HG03521 (cell line): ENCODE results near the gene HOXC6.

Source experiments
- ATAC-seq: cut with Tn5 transposase; IDR thresholded peaks from one replicate; pipeline ENCODE4 v1.9.1; 2021; ENCODE audit warnings: mild to moderate bottlenecking, moderate library complexity; ENCODE audit not compliant: unreplicated experiment

Gene HOXC6

DNA sequence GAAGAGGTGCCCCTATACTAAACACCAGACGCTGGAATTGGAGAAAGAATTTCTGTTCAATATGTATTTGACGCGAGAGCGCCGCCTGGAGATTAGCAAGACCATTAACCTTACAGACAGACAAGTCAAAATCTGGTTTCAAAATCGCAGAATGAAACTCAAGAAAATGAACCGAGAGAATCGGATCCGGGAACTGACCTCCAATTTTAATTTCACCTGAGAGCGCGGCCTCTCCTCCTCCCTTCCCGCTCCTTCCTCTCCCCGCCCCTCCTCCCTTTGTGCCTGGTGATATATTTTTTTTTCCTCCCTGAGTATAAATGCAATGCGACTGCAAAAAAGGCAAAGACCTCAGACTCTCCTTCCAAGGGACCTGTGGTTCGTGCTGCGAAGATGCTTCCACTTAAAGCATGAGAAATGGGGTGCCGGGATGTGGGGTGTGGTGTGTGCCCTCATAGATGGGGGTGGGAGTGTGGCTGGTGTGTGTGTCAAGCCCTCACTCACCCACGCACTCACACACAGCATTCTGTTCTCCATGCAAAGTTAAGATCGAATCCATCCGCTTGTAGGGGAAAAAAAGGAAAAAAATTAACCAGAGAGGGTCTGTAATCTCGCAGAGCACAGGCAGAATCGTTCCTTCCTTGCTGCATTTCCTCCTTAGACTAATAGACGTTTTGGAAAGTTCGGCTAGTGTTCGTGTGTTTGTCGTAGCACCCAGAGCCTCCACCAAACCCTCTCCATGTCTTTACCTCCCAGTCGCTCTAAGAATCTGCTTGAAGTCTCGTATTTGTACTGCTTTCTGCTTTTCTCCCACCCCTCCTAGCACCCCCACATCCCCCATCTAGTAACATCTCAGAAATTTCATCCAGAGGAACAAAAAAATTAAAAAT lies 38.8 kb upstream of the HOXC6 start:
- ATAC-seq: no peak

GRCh38 chr12:53990311-53991076 lies 37.7 kb upstream of the HOXC6 start:
- no peak for ATAC-seq

DNA sequence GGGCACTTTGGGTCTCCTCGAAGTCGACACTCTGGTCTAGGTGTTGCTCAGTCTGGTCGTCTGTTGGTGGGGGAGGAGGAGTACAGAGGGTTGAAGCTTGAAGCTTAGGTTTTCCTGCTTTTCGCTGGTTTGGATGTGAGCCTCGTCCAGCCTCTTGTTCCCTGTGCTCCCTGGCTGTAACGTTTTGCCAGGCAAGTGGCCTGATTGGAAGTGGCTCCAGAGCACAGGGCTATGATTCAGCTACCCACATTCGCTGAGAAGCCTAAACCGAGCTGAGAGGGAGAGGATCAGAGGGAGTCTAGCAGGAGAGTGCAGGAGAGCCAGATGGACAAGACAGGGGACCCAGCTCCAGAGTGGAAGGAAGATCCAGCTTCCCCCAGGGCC lies 37.2 kb upstream of the HOXC6 start:
- ATAC-seq: no peak

DNA sequence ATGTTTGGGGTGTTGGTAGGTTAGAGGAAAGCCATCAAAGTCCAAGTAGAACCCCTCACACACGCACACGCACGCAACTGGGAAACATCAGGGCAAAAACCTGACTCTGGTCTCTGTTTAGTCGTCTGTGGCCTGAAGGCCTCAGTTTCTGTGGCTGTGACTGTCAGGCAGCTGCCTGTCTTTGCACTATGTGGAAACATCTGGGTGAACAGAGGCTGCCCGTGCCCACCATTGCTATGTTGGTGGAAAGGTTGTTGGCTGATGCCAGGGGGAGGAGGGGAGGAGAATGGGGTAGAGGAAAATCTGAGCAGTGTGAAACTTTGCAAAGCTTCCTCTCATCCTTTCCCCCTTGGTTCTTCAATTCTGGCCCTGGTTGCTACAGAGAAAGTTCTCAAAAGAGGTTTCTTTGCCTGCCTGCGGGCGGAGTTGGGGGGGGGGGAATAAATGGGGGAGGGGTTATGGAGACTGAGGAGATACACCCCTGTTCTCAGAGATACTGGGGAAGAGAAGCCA lies 35.8 kb upstream of the HOXC6 start:
- no peak for ATAC-seq

- no peak for ATAC-seq
Measured at GRCh38 chr12:53993162-53994008, 34.9 kb upstream of the HOXC6 start.

DNA sequence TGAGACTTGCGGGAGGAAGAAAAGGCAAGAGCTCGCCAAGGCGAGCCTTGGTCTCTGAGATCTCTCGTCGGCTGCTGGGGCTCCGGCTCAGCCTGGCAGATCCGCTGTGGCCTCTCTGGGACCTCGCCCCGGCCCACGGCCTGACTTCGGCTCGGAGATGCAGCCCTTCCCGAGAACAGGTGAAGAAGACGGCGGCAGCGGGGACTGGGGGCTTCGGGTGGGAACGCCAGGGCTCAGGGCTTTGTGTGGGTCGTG lies 34.3 kb upstream of the HOXC6 start:
- ATAC-seq: no peak

- no peak for ATAC-seq
Measured at GRCh38 chr12:53994264-53995001, 33.8 kb upstream of the HOXC6 start.

DNA sequence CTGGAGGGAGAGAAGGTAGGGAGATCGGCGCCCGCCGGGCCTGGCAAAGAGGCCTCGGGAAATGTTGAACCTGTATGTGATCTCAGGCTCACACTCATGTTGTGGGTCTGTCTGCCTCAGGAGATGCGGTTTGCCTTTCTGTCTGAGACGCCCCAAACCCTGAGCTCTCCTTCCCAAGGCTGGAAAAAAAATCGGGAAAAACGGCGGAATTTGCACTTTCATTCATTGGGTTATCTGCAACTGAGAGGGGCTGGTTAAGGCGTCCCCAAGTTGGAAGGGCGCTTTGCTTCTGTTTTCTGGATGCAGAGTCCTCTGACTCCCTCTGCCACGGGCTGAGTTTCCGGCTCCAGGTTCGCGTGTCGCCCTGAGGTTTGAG lies 33.2 kb upstream of the HOXC6 start:
- no peak for ATAC-seq

DNA sequence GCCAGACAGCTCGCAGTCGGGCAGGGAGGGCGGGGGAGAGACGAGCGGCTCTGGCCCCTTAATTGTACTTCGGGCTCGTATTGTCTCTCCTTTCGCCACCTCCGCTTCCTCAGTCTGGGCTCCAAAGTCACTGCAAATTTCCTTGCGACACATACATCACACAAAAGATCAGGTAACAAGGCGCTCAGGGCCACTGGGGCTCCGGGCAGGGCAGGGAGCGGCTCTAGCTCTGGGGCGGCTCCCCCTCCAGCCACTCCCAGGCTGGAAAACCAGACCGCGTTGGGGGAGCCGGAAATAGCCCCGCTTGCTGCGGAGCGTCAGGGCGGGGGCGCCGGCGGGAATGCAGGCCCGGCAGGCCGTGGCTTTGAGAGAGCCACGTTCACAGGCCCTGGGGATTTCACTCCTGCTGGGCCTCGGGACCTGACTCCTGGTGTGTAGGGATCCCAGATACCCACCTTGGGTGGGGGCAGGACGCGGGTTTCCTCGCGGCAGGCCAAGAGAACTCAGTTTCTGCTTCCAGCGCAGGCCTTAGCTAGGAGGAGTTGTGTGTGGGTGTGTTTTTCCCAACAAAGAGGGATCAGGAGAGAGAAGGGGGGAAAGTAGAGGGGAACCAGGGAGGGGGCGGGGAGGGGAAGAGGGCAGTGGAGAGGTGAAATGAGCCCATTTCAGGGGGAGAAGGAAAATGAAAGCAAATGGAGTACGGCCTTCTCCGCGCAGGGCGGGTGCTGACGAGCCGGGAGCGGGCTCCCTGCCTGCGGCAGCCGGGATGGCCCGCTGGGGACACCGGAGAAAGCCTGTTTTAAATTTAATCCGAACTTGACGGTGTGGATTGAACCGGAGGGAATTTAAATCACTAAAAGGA lies 32.6 kb upstream of the HOXC6 start:
- no peak for ATAC-seq

- ATAC-seq: no peak
Measured at GRCh38 chr12:53996240-53997203, 31.7 kb upstream of the HOXC6 start.

- no peak for ATAC-seq
Measured at GRCh38 chr12:53997204-53998109, 30.8 kb upstream of the HOXC6 start.

GRCh38 chr12:53998110-53998899 lies 29.9 kb upstream of the HOXC6 start:
- no peak for ATAC-seq

GRCh38 chr12:53998900-53999236 lies 29.4 kb upstream of the HOXC6 start:
- no peak for ATAC-seq

DNA sequence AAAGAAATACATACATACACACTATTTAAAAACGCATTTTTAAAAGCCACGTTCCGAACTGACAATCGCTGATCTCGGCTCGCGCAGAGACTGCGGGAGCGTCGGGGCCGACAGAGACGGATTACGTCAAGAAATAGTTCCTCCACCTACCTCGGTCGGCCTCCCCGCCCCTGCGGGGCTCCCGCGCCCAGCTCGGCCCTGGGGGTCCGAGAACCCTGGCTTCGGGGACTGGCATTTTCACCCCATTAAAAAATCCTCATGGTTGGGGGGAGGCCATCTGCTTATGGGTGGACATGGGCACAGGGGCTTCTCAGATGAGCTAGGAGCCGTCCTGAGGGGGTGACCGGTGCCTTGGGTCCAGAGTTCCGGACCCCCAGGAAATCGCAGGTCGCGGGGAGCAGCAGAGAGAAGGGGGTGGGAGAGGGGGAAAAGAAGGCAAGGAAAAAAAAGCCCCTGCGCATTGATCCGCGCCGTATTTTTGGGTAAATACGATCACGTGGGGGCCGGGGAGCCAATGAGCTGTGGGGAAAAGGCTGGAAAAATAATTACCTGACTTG lies 28.6 kb upstream of the HOXC6 start:
- no peak for ATAC-seq

DNA sequence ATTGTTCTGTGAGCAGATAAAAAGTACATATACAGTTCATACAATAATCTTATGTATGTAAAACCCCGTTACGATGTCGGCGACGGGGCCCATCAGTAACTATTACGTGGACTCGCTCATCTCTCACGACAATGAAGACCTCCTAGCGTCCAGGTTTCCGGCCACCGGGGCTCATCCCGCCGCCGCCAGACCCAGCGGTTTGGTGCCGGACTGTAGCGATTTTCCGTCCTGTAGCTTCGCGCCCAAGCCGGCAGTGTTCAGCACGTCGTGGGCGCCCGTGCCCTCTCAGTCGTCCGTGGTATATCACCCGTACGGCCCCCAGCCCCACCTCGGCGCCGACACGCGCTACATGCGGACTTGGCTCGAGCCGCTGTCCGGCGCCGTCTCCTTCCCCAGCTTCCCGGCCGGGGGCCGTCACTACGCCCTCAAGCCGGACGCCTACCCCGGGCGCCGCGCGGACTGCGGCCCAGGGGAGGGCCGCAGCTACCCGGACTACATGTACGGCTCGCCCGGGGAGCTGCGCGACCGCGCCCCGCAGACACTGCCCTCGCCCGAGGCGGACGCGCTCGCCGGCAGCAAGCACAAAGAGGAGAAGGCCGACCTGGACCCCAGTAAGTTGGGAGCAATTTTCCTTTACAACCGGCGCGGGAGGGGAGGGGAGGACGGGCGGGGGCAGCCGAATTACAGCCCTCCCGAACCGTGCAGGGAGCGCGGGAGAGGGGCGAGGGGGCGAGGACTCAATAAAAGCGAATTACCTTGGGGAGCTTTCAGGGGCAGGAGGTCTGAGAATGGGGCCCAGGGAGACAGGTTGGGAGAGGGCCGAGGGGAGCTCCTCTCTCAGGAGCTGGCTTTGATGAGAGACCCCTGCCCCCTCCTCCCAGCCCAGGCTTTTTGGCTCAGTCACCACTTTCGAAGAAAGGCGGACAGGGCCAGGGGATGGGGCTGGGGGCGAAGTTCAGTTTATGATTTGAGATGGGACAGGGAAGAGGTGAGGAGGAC lies 27.8 kb upstream of the HOXC6 start, which contains the start of gene HOXC9:
Gene HOXC9 (plus strand): TSS at position 46 of the 999 bp plus-strand sequence. CDS start 28 bp downstream, at position 74.
- ATAC-seq: no peak
